ENCODE results near the gene TFB2M.

Gene TFB2M

DNA sequence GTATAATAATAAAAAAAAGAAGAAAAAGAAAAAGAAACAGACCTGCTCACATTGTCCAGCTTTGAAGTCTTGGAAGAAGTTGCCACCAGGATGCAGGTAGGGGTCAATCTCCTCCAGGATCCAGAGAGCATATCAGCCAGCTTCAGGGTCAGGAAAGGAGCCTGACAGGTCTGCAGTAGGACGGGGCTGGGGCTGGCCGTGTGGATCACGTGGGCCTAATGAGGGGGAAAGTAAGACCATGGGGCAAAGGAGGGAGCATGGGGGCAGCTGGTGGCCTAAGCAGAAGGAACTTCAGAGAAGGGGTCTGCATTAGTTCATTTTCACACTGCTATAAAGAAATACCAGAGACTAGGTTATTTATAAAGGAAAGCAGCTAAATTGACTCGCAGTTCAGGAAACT is 39.7 kb downstream of the TFB2M start:
- Histone ChIP-seq H3K4me3 (ENCODE audit: low read length) (no peak overlapping the region), H3K9me2 (replicated peaks; ENCODE audit: insufficient read depth, low read length) (no peaks in the 10 kb centered on the region), H3K27me3 (replicated peaks; ENCODE audit: insufficient read depth, low read length) (no peaks in the 10 kb centered on the region), H3K4me2 (ENCODE audit: low read depth, low read length) (no peak overlapping the region), H3K9ac (ENCODE audit: low read length) (no peak overlapping the region), H3K9me3 (replicated peaks; ENCODE audit: insufficient read depth, low read length) (no peaks in the 10 kb centered on the region), H4K20me1 (ENCODE audit: insufficient read depth, low read length) (no peaks in the 10 kb centered on the region), H3K27ac (ENCODE audit: low read length) (no peak overlapping the region), H3K36me3 (replicated peaks; ENCODE audit: insufficient read depth, low read length) (no peaks in the 10 kb centered on the region), H3K4me1 (ENCODE audit: low read length) (no peaks in the 10 kb centered on the region), H3F3A (ENCODE audit: insufficient read depth, low read length) (no peaks in the 10 kb centered on the region), H2AFZ (ENCODE audit: low read length) (no peak overlapping the region), H3K79me2 (ENCODE audit: low read length) (no peaks in the 10 kb centered on the region)
- no peak for DNase-seq
- TF ChIP-seq CTCF (IDR thresholded peaks at IDR 0.05; ENCODE audit: low read length) = no peak
- TF ChIP-seq EZH2 (optimal IDR thresholded peaks at IDR 0.05; ENCODE audit: low read depth, low read length) = no peak
- no peak for TF ChIP-seq EZH2phosphoT487 (IDR thresholded peaks at IDR 0.05; ENCODE audit: low read length)

- Histone ChIP-seq H4K20me1 (ENCODE audit: insufficient read depth, low read length) (no peaks in the 10 kb centered on the region), H3K27ac (ENCODE audit: low read length) (no peak overlapping the region), H3K9me2 (replicated peaks; ENCODE audit: insufficient read depth, low read length) (no peaks in the 10 kb centered on the region), H3K4me2 (ENCODE audit: low read depth, low read length) (no peak overlapping the region), H3K79me2 (ENCODE audit: low read length) (no peaks in the 10 kb centered on the region), H3K36me3 (replicated peaks; ENCODE audit: insufficient read depth, low read length) (no peaks in the 10 kb centered on the region), H3K4me1 (ENCODE audit: low read length) (no peaks in the 10 kb centered on the region), H3K4me3 (ENCODE audit: low read length) (no peak overlapping the region), H3K9ac (ENCODE audit: low read length) (no peak overlapping the region), H2AFZ (ENCODE audit: low read length) (no peak overlapping the region), H3K9me3 (replicated peaks; ENCODE audit: insufficient read depth, low read length) (no peaks in the 10 kb centered on the region), H3K27me3 (replicated peaks; ENCODE audit: insufficient read depth, low read length) (no peaks in the 10 kb centered on the region), H3F3A (ENCODE audit: insufficient read depth, low read length) (no peaks in the 10 kb centered on the region)
- no peak for TF ChIP-seq CTCF (IDR thresholded peaks at IDR 0.05; ENCODE audit: low read length)
- no peak for TF ChIP-seq EZH2phosphoT487 (IDR thresholded peaks at IDR 0.05; ENCODE audit: low read length)
- TF ChIP-seq EZH2 (optimal IDR thresholded peaks at IDR 0.05; ENCODE audit: low read depth, low read length) = no peak
- DNase-seq = no peak
Measured at GRCh38 chr1:246519514-246519913, 46.5 kb downstream of the TFB2M start.

DNA sequence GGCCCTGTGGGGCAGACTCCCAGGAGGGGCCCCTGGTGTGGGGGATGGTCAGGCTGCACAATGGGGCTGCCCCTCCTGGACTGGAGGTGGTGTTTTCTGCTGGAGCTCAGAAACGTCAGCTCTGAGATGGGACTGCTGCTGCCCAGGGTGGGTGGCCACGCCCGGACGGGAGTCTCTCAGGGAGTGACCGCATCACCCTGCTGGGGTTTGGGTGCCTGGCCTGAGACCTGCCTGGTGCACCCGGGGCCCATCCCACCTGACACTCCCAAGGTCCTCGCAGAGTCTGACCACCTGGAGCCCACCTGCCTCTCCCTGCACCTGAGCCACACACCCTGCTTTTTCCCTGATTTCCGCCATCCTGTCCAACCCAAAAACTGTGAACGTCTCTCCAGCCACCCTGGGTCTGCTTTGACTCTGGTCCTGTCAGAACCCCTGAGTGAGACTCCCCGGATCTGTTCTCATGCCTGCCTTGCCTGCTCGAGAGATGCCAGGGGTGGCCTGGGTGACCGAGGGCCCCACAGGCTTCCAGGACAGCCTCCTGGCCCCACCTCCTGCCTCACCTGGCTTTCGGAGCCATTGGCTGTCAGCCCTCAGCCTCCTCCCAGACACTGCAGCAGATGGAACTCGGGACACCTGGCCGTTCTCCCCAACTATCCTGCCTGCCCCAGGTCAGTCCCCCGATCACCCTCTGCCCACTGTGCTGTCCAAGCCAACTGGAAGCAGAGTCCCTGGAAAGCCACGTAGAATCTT is 47.4 kb downstream of the TFB2M start:
- Histone ChIP-seq H3K4me1 (ENCODE audit: low read length) (peaks cover 6% of the 10 kb centered on the region), H3K4me2 (ENCODE audit: low read depth, low read length) (no peak overlapping the region), H3K9ac (ENCODE audit: low read length) (no peak overlapping the region), H3F3A (ENCODE audit: insufficient read depth, low read length) (0 out of 2 replicates have a peak, but pooled peaks cover 5% of the 10 kb centered on the region), H4K20me1 (ENCODE audit: insufficient read depth, low read length) (no peaks in the 10 kb centered on the region), H3K4me3 (ENCODE audit: low read length) (no peak overlapping the region), H3K36me3 (replicated peaks; ENCODE audit: insufficient read depth, low read length) (no peaks in the 10 kb centered on the region), H3K27ac (ENCODE audit: low read length) (no peak overlapping the region), H3K9me2 (replicated peaks; ENCODE audit: insufficient read depth, low read length) (no peaks in the 10 kb centered on the region), H3K27me3 (replicated peaks; ENCODE audit: insufficient read depth, low read length) (no peaks in the 10 kb centered on the region), H2AFZ (ENCODE audit: low read length) (no peak overlapping the region), H3K9me3 (replicated peaks; ENCODE audit: insufficient read depth, low read length) (no peaks in the 10 kb centered on the region), H3K79me2 (ENCODE audit: low read length) (no peaks in the 10 kb centered on the region)
- TF ChIP-seq EZH2 (optimal IDR thresholded peaks at IDR 0.05; ENCODE audit: low read depth, low read length) (no peak), EZH2phosphoT487 (IDR thresholded peaks at IDR 0.05; ENCODE audit: low read length) (no peak), CTCF (IDR thresholded peaks at IDR 0.05; ENCODE audit: low read length) (no peak)
- DNase-seq = no peak
